Sigmoid colon (tissue), 4 donors: ENCODE measurements around the gene KDM6A.

Experiments
- CTCF ChIP-seq, 4 experiments: fragments of 450-650 bp in 3 of 4; fragments of 200-600 bp in 1 of 4; IDR thresholded peaks; one replicate each; pipeline ENCODE4 v1.5.1; 2016 to 2019; ENCODE audit warnings: antibody characterized with exemption in 4 of 4, mild to moderate bottlenecking in 3 of 4, moderate library complexity in 2 of 4
- POLR2A ChIP-seq, 2 donors: fragments of 450-650 bp; IDR thresholded peaks; one replicate each; pipeline ENCODE4 v1.6.1; 2016; ENCODE audit warnings: antibody characterized with exemption in 2 of 2, mild to moderate bottlenecking in 2 of 2, moderate library complexity in 2 of 2
- POLR2AphosphoS5 ChIP-seq, 4 donors: sonication (generic); formaldehyde crosslinking; IDR thresholded peaks; one replicate each; pipeline ENCODE4 v1.6.1; 2017; ENCODE audit warnings: antibody characterized with exemption in 4 of 4

- no peak for TF ChIP-seq POLR2A (IDR thresholded peaks at IDR 0.05)
- no peak for TF ChIP-seq POLR2AphosphoS5 (IDR thresholded peaks at IDR 0.05)
- TF ChIP-seq CTCF (IDR thresholded peaks at IDR 0.05), result no peak
Observed at GRCh38 chrX:44915361-44915868, 42.4 kb downstream of the KDM6A start.
